Ovary (tissue), 9 donors: ENCODE results near the gene A1BG. TPM values are rescaled to one million over a fixed set of nuclear protein-coding genes. Genes with fewer than 3 reads are reported as not detected.
A peak's percentile ranks its signal among the peaks of the same experiment; 100 is the strongest.

Experiments
- DNase-seq, 5 donors: peaks; one replicate each; pipeline ENCODE4 v3.0.0-alpha.2; 2019 to 2020
- H3K27ac ChIP-seq, 2 donors: fragments of 200-600 bp; one replicate each; pipeline versions ENCODE4 v1.5.1 to v1.8.0; 2019 to 2022
- H3K27me3 ChIP-seq: fragments of 200-600 bp; one replicate; pipeline ENCODE4 v1.8.0; 2022
- H3K36me3 ChIP-seq: fragments of 200-600 bp; sonication (generic); one replicate; pipeline ENCODE4 v1.5.1; 2019
- H3K4me1 ChIP-seq: one replicate; pipeline ENCODE4 v1.8.1; 2013; ENCODE audit warnings: mild to moderate bottlenecking, moderate library complexity; ENCODE audit not compliant: insufficient read depth
- H3K4me3 ChIP-seq: fragments of 200-600 bp; sonication (generic); one replicate; pipeline ENCODE4 v1.5.1; 2017
- H3K9me3 ChIP-seq, 2 donors: fragments of 200-600 bp in 1 of 2; sonication (generic) in 1 of 2; one replicate each; pipeline versions ENCODE4 v1.5.1 to v1.8.1; 2013 to 2019; ENCODE audit warnings: mild to moderate bottlenecking in 1 of 2, moderate library complexity in 1 of 2
- CTCF ChIP-seq, 3 donors: fragments of 450-650 bp in 2 of 3; fragments of 200-600 bp in 1 of 3; IDR thresholded peaks; one replicate each; pipeline versions ENCODE4 v1.5.1 to v1.8.0; 2016 to 2022; ENCODE audit warnings: antibody characterized with exemption in 3 of 3, mild to moderate bottlenecking in 1 of 3
- EP300 ChIP-seq: sonication (generic); formaldehyde crosslinking; IDR thresholded peaks from one replicate; pipeline ENCODE4 v1.6.1; 2017; ENCODE audit warnings: antibody characterized with exemption
- POLR2A ChIP-seq: fragments of 450-650 bp; IDR thresholded peaks from one replicate; pipeline ENCODE4 v1.6.1; 2017; ENCODE audit warnings: antibody characterized with exemption, mild to moderate bottlenecking, moderate library complexity
- WGBS, 3 donors: extraction: QIAGEN DNeasy Blood & Tissue Kit in 1 of 3; methylation state at CpG; one replicate each; pipeline versions ENCODE4 v1.1.5 to v1.1.7; 2013 to 2017; 5-methylcytosine and 5-hydroxymethylcytosine counted together
- intact Hi-C, 4 donors: fragments of 100-400 bp; cut with DNase I; formaldehyde crosslinking; loops; one replicate each; pipeline versions ENCODE4 v1.11.0 to v1.15.1; 2022 to 2023
- polyA plus RNA-seq, 2 donors: library from polyadenylated mRNA; stranded (reverse); fragments of 200-250 nt in 1 of 2; fragments of 350-450 nt in 1 of 2; fragmentation: Illumina TruSeq in 1 of 2; extraction: RNeasy Lipid Tissue Mini Kit (QIAGEN cat#74804) in 1 of 2; gene quantifications; one replicate each; pipeline ENCODE4 v1.2.3, GENCODE V29; 2013 to 2014
- total RNA-seq, 7 donors: library from RNA; depleted of rRNA in 2 of 7; stranded (reverse); fragments of >200 nt in 2 of 7; fragmentation: NEBNext Ultra II Directional in 3 of 7; extraction: Animal tissue kit (Norgen Biotek cat#: 25700) in 3 of 7; gene quantifications; one replicate each; pipeline versions ENCODE4 v1.1.0 to v1.2.4, GENCODE V29; 2016 to 2023
- donor health status: DM: no; HTN: no; CAD: no; lungs with moderate emphysema.
- donor health status: DM: no; HTN: no; CAD: no.
- donor health status: Bipolar disorder and iron deficiency.
- donor health status: DM: yes; HTN: yes; CAD: no.
- donor health status: DM: no; HTN: no; CAD: no.
- donor health status: DM: yes; HTN: yes; CAD: no.

A1BG gene
- total and polyA plus RNA-seq, 9 donors: 0.38 to 32.4 (median 4.8) TPM

- peaks cover 6% of the 10 kb centered on the region for H3K4me1 ChIP-seq
- TF ChIP-seq POLR2A (no peak), EP300 (no peak), CTCF (IDR thresholded peaks at IDR 0.05) (no peak)
- H3K9me3 ChIP-seq: no peaks in the 10 kb centered on the region
- no peaks in the 10 kb centered on the region for H3K27me3 ChIP-seq
- WGBS, 3 donors: 92 to 95% (median 92%) methylated on average over 4 of the region's 4 CpGs
- no peak overlapping the region for H3K4me3 ChIP-seq
- no peak for DNase-seq
- no peaks in the 10 kb centered on the region for H3K36me3 ChIP-seq
- H3K27ac ChIP-seq: no peak overlapping the region
- intact Hi-C loops: no loop called here
Observed at GRCh38 chr19:58374200-58374599, 20.9 kb upstream of the A1BG start.

- H3K36me3 ChIP-seq: no peaks in the 10 kb centered on the region
- H3K27ac ChIP-seq: peak overlapping the region in 1 of 2 donors; percentile 11
- H3K4me3 ChIP-seq: no peak overlapping the region
- H3K27me3 ChIP-seq: no peaks in the 10 kb centered on the region
- peak; percentile 53 to 77 (median 60) for DNase-seq
- WGBS, 3 donors: 20 to 47% (median 21%) methylated on average over 15 of the region's 15 CpGs
- peaks cover 6% of the 10 kb centered on the region for H3K4me1 ChIP-seq
- intact Hi-C loops: no loop called here
- TF ChIP-seq POLR2A (no peak), CTCF (IDR thresholded peaks at IDR 0.05) (peak in 1 of 3 donors; percentile 7), EP300 (no peak)
- H3K9me3 ChIP-seq: no peaks in the 10 kb centered on the region
Observed at GRCh38 chr19:58372311-58373133, 19.2 kb upstream of the A1BG start.

- WGBS, 3 donors: 88 to 91% (median 89%) methylated on average over 44 to 68 of the region's 68 CpGs
- peak in 2 of 5 donors; percentile 27 to 35 for DNase-seq
Observed at GRCh38 chr19:58368561-58369360, 15.5 kb upstream of the A1BG start.

More at GRCh38 chr19:58368561-58369360, 15.5 kb upstream of the A1BG start:
- Histone ChIP-seq H3K27me3 (no peaks in the 10 kb centered on the region), H3K36me3 (no peaks in the 10 kb centered on the region), H3K4me1 (peaks cover 6% of the 10 kb centered on the region), H3K27ac (no peak overlapping the region), H3K9me3 (no peaks in the 10 kb centered on the region), H3K4me3 (no peak overlapping the region)
- intact Hi-C loops: no loop called here
- no peak for TF ChIP-seq EP300
- TF ChIP-seq POLR2A: no peak
- no peak for TF ChIP-seq CTCF (IDR thresholded peaks at IDR 0.05)
